Effector memory CD4-positive, alpha-beta T cell (primary cell): ENCODE data around the gene CDH20.

Experiments used
- DNase-seq, 3 donors: peaks; one replicate each; pipeline ENCODE4 v3.0.0-alpha.2; 2020
- H3K27ac ChIP-seq: 2 replicates; pipeline ENCODE4 v1.7.0; 2013; ENCODE audit warnings: mild to moderate bottlenecking, low read length, moderate library complexity; ENCODE audit not compliant: insufficient read depth, poor library complexity, severe bottlenecking
- H3K27me3 ChIP-seq: replicated peaks from 2 replicates; pipeline ENCODE4 v1.7.0; 2013; ENCODE audit warnings: mild to moderate bottlenecking, low read length; ENCODE audit not compliant: insufficient read depth, control insufficient read depth, poor library complexity, severe bottlenecking
- H3K36me3 ChIP-seq: 2 replicates; pipeline ENCODE4 v1.7.0; 2013; ENCODE audit warnings: mild to moderate bottlenecking, low read length, moderate library complexity; ENCODE audit not compliant: control insufficient read depth, insufficient read depth
- H3K4me1 ChIP-seq: 2 replicates; pipeline ENCODE4 v1.7.0; 2013; ENCODE audit warnings: low read length, mild to moderate bottlenecking; ENCODE audit not compliant: control insufficient read depth, insufficient read depth, poor library complexity, severe bottlenecking
- H3K4me3 ChIP-seq: 2 replicates; pipeline ENCODE4 v1.7.0; 2013; ENCODE audit warnings: low read length, low read depth, mild to moderate bottlenecking; ENCODE audit not compliant: insufficient read depth, poor library complexity, severe bottlenecking
- H3K9me3 ChIP-seq: 2 replicates; pipeline ENCODE4 v1.7.0; 2013; ENCODE audit warnings: mild to moderate bottlenecking, low read length, moderate library complexity; ENCODE audit not compliant: control insufficient read depth

The CDH20 gene

DNA sequence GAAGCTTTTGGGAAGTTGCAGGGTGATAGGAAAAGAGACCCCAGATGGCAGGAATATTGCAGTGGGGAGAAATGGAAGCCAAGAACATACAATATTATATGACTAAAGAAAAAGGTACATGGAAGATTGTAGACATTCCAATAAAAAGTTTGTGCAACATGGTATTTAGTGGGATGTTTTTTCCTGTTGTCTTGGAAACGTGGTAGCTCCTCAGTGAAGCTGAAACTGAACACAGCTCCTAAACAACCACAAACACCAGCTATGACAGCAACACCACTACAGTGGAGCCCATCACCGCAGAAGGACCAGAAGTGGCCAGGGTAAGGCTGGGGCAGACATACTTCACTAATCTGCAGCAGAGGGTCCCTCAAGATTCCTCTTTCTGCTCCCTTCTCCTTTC is 246.8 kb downstream of the CDH20 start:
- Histone ChIP-seq H3K4me3 (no peak overlapping the region), H3K27ac (no peak overlapping the region), H3K36me3 (no peaks in the 10 kb centered on the region), H3K4me1 (no peaks in the 10 kb centered on the region), H3K27me3 (peaks cover 2% of the 10 kb centered on the region), H3K9me3 (no peaks in the 10 kb centered on the region)
- no peak for DNase-seq

GRCh38 chr18:61581578-61582201 is 248.5 kb downstream of the CDH20 start:
- H3K4me1 ChIP-seq, result no peaks in the 10 kb centered on the region
- H3K27me3 ChIP-seq, result peaks cover 2% of the 10 kb centered on the region
- no peak overlapping the region for H3K4me3 ChIP-seq
- H3K36me3 ChIP-seq, result no peaks in the 10 kb centered on the region
- no peak overlapping the region for H3K27ac ChIP-seq
- peak; percentile 9 to 39 (median 12) for DNase-seq
- H3K9me3 ChIP-seq, result no peaks in the 10 kb centered on the region

GRCh38 chr18:61582202-61582710 is 249.0 kb downstream of the CDH20 start:
- Histone ChIP-seq H3K36me3 (no peaks in the 10 kb centered on the region), H3K9me3 (no peaks in the 10 kb centered on the region), H3K27ac (no peak overlapping the region), H3K4me3 (no peak overlapping the region), H3K4me1 (no peaks in the 10 kb centered on the region), H3K27me3 (peaks cover 2% of the 10 kb centered on the region)
- no peak for DNase-seq

DNA sequence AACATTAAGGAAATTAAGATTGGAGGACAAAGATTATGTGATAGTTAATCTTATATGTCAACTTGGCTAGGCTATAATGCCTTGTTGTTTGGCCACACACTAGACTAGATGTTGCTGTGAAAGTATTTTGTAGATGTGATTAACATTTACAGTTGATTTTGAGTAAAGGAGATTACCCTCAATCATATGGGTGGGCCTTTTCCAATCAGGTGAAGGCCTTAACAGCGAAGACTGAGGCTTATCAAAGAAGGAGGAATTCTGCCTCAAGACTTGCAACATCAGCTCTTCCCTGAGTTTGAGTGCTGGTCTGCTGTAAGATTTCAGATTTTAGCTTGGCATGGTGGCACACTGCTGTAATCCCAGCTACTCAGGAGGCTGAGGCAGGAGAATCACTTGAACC is 250.3 kb downstream of the CDH20 start:
- Histone ChIP-seq H3K4me3 (no peak overlapping the region), H3K4me1 (no peaks in the 10 kb centered on the region), H3K36me3 (no peaks in the 10 kb centered on the region), H3K9me3 (no peaks in the 10 kb centered on the region), H3K27me3 (peaks cover 2% of the 10 kb centered on the region), H3K27ac (no peak overlapping the region)
- no peak for DNase-seq

DNA sequence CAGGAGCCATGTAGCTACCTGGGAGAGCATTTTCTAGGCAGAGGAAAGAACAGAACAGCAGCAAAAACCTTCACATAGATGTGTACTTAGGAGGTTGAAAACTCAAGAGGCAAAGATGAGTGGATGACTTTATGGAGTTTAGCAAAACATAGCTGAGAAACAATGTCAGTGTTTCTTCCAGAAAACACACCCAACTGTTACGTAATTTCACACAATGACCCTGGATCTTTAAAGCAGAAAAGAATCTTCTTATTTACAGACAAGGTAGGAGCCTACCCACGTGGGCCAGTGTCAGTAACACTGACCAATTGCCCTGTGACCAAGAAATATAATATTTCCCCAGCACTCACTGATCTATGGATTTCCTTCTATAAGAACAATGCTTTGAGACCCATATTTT is 254.6 kb downstream of the CDH20 start:
- Histone ChIP-seq H3K27ac (no peak overlapping the region), H3K9me3 (no peaks in the 10 kb centered on the region), H3K36me3 (no peaks in the 10 kb centered on the region), H3K4me1 (no peaks in the 10 kb centered on the region), H3K27me3 (no peaks in the 10 kb centered on the region), H3K4me3 (no peak overlapping the region)
- no peak for DNase-seq

GRCh38 chr18:61589053-61589723 is 256.0 kb downstream of the CDH20 start:
- no peak overlapping the region for H3K4me3 ChIP-seq
- no peaks in the 10 kb centered on the region for H3K4me1 ChIP-seq
- H3K36me3 ChIP-seq, result no peaks in the 10 kb centered on the region
- DNase-seq, result no peak
- no peaks in the 10 kb centered on the region for H3K9me3 ChIP-seq
- H3K27ac ChIP-seq, result no peak overlapping the region
- no peaks in the 10 kb centered on the region for H3K27me3 ChIP-seq

GRCh38 chr18:61589724-61590065 is 256.5 kb downstream of the CDH20 start:
- no peaks in the 10 kb centered on the region for H3K4me1 ChIP-seq
- H3K9me3 ChIP-seq, result no peaks in the 10 kb centered on the region
- H3K4me3 ChIP-seq, result no peak overlapping the region
- DNase-seq, result no peak
- H3K27ac ChIP-seq, result no peak overlapping the region
- H3K36me3 ChIP-seq, result no peaks in the 10 kb centered on the region
- no peaks in the 10 kb centered on the region for H3K27me3 ChIP-seq

GRCh38 chr18:61591253-61591652 is 258.0 kb downstream of the CDH20 start:
- Histone ChIP-seq H3K27me3 (no peaks in the 10 kb centered on the region), H3K36me3 (no peaks in the 10 kb centered on the region), H3K4me1 (no peaks in the 10 kb centered on the region), H3K9me3 (no peaks in the 10 kb centered on the region), H3K27ac (no peak overlapping the region), H3K4me3 (no peak overlapping the region)
- DNase-seq, result no peak

DNA sequence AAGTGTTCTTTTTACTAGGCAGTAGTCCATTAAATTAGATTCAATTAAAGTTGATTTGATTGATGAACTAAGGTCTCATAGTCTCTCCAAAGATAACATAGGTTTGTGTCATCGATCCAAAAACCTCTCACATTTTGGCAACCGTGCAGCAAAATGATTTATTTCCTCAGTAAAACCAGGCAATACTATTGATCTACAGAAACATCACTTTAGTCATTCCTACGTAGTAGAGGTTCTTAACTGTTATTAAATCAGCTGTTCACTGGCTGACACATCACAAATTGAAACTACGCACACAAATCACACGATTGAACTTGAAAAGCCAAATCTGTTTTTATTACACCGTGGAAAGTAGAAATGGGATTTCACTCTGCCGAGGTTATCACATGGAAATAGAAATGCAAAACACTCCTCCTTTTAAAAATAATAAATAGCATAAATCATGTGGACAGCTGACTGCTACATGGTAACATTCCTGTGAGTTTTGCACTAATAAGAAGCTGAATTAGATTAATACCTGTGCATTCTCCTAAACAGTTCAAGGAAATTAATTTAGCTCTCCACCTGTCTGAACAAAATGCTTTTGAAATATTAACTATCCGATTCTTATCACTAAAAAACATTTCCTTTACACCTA is 262.5 kb downstream of the CDH20 start:
- DNase-seq, result no peak
- Histone ChIP-seq H3K27me3 (no peaks in the 10 kb centered on the region), H3K27ac (no peak overlapping the region), H3K4me1 (no peaks in the 10 kb centered on the region), H3K9me3 (no peaks in the 10 kb centered on the region), H3K4me3 (no peak overlapping the region), H3K36me3 (no peaks in the 10 kb centered on the region)

DNA sequence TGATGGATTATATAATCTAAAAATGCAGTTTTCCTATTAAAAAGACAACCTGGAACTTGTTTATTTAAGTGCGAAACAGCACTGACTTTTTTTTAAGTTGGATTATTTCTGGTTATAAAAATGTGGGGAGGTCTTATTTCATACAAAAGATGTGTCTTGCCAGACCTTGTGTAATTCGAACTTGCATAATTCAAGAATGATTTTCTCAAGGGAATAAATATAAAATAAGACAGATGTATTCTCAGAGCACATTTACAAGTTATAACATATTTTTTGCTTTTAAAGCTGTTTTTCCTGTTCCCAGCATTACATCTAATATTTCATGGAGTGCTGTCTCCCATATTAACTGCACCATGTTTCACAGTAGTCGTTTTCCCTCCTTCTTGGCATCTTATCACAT is 263.1 kb downstream of the CDH20 start:
- no peak for DNase-seq
- H3K36me3 ChIP-seq, result no peaks in the 10 kb centered on the region
- H3K27ac ChIP-seq, result no peak overlapping the region
- H3K4me1 ChIP-seq, result no peaks in the 10 kb centered on the region
- no peaks in the 10 kb centered on the region for H3K9me3 ChIP-seq
- H3K4me3 ChIP-seq, result no peak overlapping the region
- H3K27me3 ChIP-seq, result no peaks in the 10 kb centered on the region
